BJ (cell line): Measurements from ENCODE around the gene SKP2. TPM values are rescaled to one million over a fixed set of nuclear protein-coding genes. Genes with fewer than 3 reads are reported as not detected.

Experiments used
- CTCF ChIA-PET: fragments of 350-600 bp; formaldehyde crosslinking; extraction: SDS; loops from one replicate; lab custom pipeline; 2021; ENCODE audit warnings: antibody characterized with exemption, inconsistent platforms; lab: Yijun Ruan, JAX
- POLR2A ChIA-PET: fragments of 300-600 bp; sonication (Branson Sonifier 250); formaldehyde crosslinking; extraction: SDS; loops from one replicate; lab custom pipeline; 2021; ENCODE audit warnings: antibody characterized with exemption; lab: Charles Lee
- DNase-seq: peaks from one replicate; pipeline ENCODE4 v3.0.0-alpha.2; 2011; ENCODE audit warnings: low read depth
- H3K27me3 ChIP-seq: 2 replicates; pipeline ENCODE4 v1.6.0; 2011; ENCODE audit warnings: low read length; ENCODE audit not compliant: control insufficient read depth, insufficient read depth
- H3K36me3 ChIP-seq: 2 replicates; pipeline ENCODE4 v1.5.1; 2011; ENCODE audit warnings: low read length; ENCODE audit not compliant: control insufficient read depth, insufficient read depth
- H3K4me3 ChIP-seq: 2 replicates; pipeline ENCODE4 v1.5.1; 2011; ENCODE audit warnings: low read depth, mild to moderate bottlenecking, control low read depth, low read length
- polyA plus RNA-seq: library from polyadenylated mRNA; depleted of rRNA; stranded (reverse); fragments of >200 nt; gene quantifications from 2 replicates; pipeline ENCODE4 v1.2.3, GENCODE V29; 2011
- TF ChIP-seq, protein P1 (sequence below): IDR thresholded peaks from 2 replicates; pipeline ENCODE4 v1.5.1; 2011; ENCODE audit warnings: low read depth, mild to moderate bottlenecking, control low read depth, inconsistent platforms, low read length, moderate library complexity; ENCODE audit not compliant: insufficient read depth

SKP2 gene
- polyA plus RNA-seq, 1 experiment, result 22.0 TPM

DNA sequence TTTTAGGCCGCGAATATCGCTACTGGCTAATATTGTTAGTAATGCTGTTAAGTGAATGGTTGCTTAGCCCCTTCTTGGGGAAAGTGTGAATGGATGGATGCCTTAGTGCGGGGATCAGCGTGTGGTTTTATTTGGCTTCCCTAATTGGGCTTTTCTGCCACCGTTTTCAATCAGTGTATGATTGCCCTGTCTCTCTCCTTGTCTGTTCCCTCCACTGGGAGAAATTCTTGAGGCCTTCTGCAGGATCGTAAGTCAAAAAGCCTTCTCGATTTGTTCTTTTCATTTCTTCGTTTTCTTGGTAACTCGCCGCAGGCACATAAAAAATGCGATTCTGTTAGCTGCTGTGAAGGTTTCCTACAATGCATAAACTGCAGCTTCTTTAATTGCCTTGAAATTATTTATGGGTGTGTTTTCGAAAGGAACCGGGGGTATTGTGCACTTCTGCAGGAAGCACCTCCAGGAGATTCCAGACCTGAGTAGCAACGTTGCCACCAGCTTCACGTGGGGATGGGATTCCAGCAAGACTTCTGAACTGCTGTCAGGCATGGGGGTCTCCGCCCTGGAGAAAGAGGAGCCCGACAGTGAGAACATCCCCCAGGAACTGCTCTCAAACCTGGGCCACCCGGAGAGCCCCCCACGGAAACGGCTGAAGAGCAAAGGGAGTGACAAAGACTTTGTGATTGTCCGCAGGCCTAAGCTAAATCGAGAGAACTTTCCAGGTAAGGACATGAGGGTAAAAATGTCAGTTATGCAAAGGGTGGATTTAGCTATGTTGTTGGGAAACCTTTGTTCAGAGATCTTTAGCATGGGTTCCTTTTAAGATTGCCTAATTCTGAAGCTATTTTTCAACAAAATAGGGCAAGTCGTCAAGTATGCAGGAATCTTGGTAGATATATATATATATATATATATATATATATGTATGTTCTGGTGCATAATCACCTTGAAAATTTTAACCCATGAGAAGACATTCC, 700 bp downstream of the SKP2 start:
- H3K27me3 ChIP-seq, result no peaks in the 10 kb centered on the region
- CTCF ChIA-PET, result interaction anchor here (0.6 to 2.1 kb wide), 6 partner anchors 12 to 384 kb away, joined by 3 to 8 read pairs (median 4); partner anchors contain the start of gene NADK2
- POLR2A ChIA-PET, result interaction anchor here (0.6 kb wide), 1 partner anchor 24 kb away, joined by 3 read pairs; no protein-coding TSS in a partner anchor
- DNase-seq, result no peak
- peaks cover 1% of the 10 kb centered on the region; the same call in 1 of the 2 replicates for H3K36me3 ChIP-seq
- peak overlapping the region; percentile 86 for H3K4me3 ChIP-seq
- TF ChIP-seq, protein P1, sequence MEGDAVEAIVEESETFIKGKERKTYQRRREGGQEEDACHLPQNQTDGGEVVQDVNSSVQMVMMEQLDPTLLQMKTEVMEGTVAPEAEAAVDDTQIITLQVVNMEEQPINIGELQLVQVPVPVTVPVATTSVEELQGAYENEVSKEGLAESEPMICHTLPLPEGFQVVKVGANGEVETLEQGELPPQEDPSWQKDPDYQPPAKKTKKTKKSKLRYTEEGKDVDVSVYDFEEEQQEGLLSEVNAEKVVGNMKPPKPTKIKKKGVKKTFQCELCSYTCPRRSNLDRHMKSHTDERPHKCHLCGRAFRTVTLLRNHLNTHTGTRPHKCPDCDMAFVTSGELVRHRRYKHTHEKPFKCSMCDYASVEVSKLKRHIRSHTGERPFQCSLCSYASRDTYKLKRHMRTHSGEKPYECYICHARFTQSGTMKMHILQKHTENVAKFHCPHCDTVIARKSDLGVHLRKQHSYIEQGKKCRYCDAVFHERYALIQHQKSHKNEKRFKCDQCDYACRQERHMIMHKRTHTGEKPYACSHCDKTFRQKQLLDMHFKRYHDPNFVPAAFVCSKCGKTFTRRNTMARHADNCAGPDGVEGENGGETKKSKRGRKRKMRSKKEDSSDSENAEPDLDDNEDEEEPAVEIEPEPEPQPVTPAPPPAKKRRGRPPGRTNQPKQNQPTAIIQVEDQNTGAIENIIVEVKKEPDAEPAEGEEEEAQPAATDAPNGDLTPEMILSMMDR, result no peak

DNA sequence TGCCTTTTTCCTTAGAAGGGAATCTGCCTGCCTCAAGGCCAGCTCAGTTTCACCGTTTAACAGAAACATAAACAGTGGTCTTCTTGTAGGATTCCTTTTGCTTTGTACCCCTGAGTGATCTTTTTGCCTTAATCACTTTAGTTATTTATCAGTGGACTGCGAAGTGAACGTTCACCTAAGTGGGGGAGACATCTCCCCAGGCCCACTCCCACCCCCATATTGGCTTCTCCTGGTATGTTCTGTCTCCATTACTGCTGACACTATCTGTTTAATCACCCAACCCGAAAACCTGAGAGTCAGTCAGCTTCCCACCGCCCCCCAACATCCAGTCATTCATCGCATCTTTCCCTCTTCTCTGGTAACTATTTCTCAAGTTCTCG, 1.4 kb downstream of the SKP2 start:
- ChIA-PET CTCF (interaction anchor here (1.0 to 2.1 kb wide), 4 partner anchors 12 to 89 kb away, joined by 3 to 8 read pairs (median 4); partner anchors contain the start of gene NADK2), POLR2A (no interaction called here)
- TF ChIP-seq, protein P1, result no peak
- no peaks in the 10 kb centered on the region for H3K27me3 ChIP-seq
- peak overlapping the region; percentile 86 for H3K4me3 ChIP-seq
- no peak for DNase-seq
- peaks cover 1% of the 10 kb centered on the region; the same call in 1 of the 2 replicates for H3K36me3 ChIP-seq

DNA sequence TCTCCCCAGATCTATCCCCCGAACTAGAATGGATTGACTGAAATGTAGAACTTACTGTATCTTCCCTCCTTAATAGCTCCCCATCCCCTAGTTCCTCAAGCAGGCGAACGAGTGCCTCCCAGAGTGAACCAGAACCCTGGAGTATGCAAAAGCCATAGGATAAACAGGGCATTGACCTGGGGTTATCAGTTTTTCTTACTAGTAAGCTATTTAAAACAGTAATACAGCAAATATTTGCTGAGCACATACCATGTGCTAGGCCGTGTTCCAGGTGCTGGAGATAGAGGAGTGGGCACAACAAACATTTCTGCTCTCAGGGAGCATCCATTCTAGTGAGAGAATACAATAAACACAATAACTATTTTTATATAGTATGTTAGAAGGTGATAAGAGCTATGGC, 1.8 kb downstream of the SKP2 start:
- ChIA-PET CTCF (interaction anchor here (0.8 to 2.1 kb wide), 4 partner anchors 12 to 88 kb away, joined by 3 to 8 read pairs (median 3); partner anchors contain the start of gene NADK2), POLR2A (no interaction called here)

DNA sequence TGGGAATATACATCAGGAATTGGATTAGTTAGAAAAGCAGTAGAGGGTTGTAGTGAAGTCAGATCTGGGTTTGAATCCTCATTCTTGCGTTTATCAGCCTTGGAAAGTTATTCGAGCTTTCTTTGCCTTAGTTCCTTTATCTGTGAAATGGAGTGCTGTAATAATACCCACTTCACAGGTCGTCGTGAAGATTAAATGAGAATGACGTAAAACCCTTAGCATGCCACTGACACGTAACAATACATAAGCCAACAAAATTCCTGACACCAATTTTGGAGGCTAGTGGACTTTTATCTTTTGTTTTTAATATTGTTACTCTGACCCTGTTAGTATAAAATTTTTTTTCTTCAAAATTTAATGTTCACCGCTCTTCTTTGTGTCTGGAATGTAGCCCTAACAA, 3.4 kb downstream of the SKP2 start:
- no peak for DNase-seq
- H3K27me3 ChIP-seq, result no peaks in the 10 kb centered on the region
- TF ChIP-seq, protein P1, result no peak
- H3K4me3 ChIP-seq, result no peak overlapping the region
- CTCF ChIA-PET, result no interaction called here
- POLR2A ChIA-PET, result no interaction called here
- peaks cover 2% of the 10 kb centered on the region for H3K36me3 ChIP-seq

More for the DNA sequence above, 1.8 kb downstream of the SKP2 start:
- H3K36me3 ChIP-seq, result peaks cover 1% of the 10 kb centered on the region; the same call in 1 of the 2 replicates
- no peak for DNase-seq
- no peaks in the 10 kb centered on the region for H3K27me3 ChIP-seq
- TF ChIP-seq, protein P1, result no peak
- peak overlapping the region; percentile 86 for H3K4me3 ChIP-seq

DNA sequence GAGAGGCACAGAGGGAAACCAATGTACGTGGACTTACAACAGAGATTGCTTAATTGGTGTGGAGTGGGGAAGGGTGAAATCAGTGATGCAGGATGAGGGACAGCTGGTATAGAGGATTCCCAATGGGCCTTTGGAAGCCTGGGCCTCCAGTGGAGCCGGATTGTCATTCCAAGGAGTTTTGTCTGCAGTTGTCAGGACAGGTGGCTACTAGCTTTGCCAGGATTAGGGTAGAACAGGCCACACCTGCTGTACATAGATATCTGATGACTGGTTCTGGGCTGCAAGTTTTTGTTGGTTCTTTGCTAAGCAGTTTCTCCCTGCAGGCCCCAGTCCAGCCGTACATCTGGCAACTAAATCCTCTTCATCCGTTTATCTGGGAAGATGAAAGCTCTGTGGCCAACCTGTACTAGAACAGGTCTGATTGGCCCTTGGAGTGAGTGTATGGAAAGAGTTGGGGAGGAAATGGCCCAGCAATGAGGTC, 4.2 kb downstream of the SKP2 start:
- POLR2A ChIA-PET, result no interaction called here
- CTCF ChIA-PET, result interaction anchor here (0.6 to 1.3 kb wide), 2 partner anchors 77 to 719 kb away, joined by 3 to 5 read pairs; no protein-coding TSS in a partner anchor
- DNase-seq, result no peak

More for the DNA sequence above, 4.2 kb downstream of the SKP2 start:
- Histone ChIP-seq H3K4me3 (no peak overlapping the region), H3K36me3 (peaks cover 5% of the 10 kb centered on the region), H3K27me3 (no peaks in the 10 kb centered on the region)
- TF ChIP-seq, protein P1, result no peak
